ENCODE results near the gene GRK5. TPM values are rescaled to one million over a fixed set of nuclear protein-coding genes. Genes with fewer than 3 reads are reported as not detected.

Gene GRK5
- total and polyA plus RNA-seq, 12 donors = 9.3 to 96.4 (median 21.5) TPM

GRCh38 chr10:119337223-119337622, 129.9 kb downstream of the GRK5 start:
- Histone ChIP-seq H3K4me3 (no peak overlapping the region), H3K27ac (peak overlapping the region in 2 of 5 donors; percentile 45 to 90), H3K36me3 (replicated peaks in 1 of 2) (no peaks in the 10 kb centered on the region), H3K27me3 (no peaks in the 10 kb centered on the region), H3K4me1 (replicated peaks in 1 of 2) (peaks cover 0 to 36% of the 10 kb centered on the region in 2 donors), H3K9me3 (replicated peaks in 1 of 3) (no peaks in the 10 kb centered on the region)
- intact Hi-C loops (cut with DNase I) = no loop called here
- WGBS, 4 donors = 70 to 88% (median 71%) methylated on average over 4 of the region's 4 CpGs
- TF ChIP-seq, protein P1, sequence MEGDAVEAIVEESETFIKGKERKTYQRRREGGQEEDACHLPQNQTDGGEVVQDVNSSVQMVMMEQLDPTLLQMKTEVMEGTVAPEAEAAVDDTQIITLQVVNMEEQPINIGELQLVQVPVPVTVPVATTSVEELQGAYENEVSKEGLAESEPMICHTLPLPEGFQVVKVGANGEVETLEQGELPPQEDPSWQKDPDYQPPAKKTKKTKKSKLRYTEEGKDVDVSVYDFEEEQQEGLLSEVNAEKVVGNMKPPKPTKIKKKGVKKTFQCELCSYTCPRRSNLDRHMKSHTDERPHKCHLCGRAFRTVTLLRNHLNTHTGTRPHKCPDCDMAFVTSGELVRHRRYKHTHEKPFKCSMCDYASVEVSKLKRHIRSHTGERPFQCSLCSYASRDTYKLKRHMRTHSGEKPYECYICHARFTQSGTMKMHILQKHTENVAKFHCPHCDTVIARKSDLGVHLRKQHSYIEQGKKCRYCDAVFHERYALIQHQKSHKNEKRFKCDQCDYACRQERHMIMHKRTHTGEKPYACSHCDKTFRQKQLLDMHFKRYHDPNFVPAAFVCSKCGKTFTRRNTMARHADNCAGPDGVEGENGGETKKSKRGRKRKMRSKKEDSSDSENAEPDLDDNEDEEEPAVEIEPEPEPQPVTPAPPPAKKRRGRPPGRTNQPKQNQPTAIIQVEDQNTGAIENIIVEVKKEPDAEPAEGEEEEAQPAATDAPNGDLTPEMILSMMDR (IDR thresholded peaks at IDR 0.05) = no peak
- TF ChIP-seq POLR2A (IDR thresholded peaks at IDR 0.05) = no peak
- DNase-seq = no peak

- H3K27ac ChIP-seq = peak overlapping the region in 1 of 5 donors; percentile 20
- intact Hi-C loops (cut with DNase I) = no loop called here
- whole genome bisulfite sequencing, 4 donors = 80 to 93% (median 88%) methylated on average over 8 of the region's 8 CpGs
- no peaks in the 10 kb centered on the region for H3K36me3 ChIP-seq (replicated peaks in 1 of 2)
- TF ChIP-seq POLR2A (IDR thresholded peaks at IDR 0.05) = no peak
- TF ChIP-seq, protein P1 (IDR thresholded peaks at IDR 0.05) = no peak
- peaks cover 0 to 36% of the 10 kb centered on the region in 2 donors for H3K4me1 ChIP-seq (replicated peaks in 1 of 2)
- DNase-seq = no peak
- no peak overlapping the region for H3K4me3 ChIP-seq
- no peaks in the 10 kb centered on the region for H3K9me3 ChIP-seq (replicated peaks in 1 of 3)
- no peaks in the 10 kb centered on the region for H3K27me3 ChIP-seq
Measured at GRCh38 chr10:119337796-119338432, 130.5 kb downstream of the GRK5 start.

- no peak for DNase-seq
- WGBS, 4 donors = 93 to 97% (median 94%) methylated on average over 9 of the region's 9 CpGs
- no peak overlapping the region for H3K27ac ChIP-seq
- no peaks in the 10 kb centered on the region for H3K9me3 ChIP-seq (replicated peaks in 1 of 3)
- intact Hi-C loops (cut with DNase I) = no loop called here
- TF ChIP-seq, protein P1 (IDR thresholded peaks at IDR 0.05) = no peak
- TF ChIP-seq POLR2A (IDR thresholded peaks at IDR 0.05) = no peak
- H3K4me3 ChIP-seq = no peak overlapping the region
- H3K4me1 ChIP-seq (replicated peaks in 1 of 2) = peaks cover 0 to 36% of the 10 kb centered on the region in 2 donors
- H3K27me3 ChIP-seq = no peaks in the 10 kb centered on the region
- no peaks in the 10 kb centered on the region for H3K36me3 ChIP-seq (replicated peaks in 1 of 2)
Measured at GRCh38 chr10:119339109-119339508, 131.7 kb downstream of the GRK5 start.

GRCh38 chr10:119340893-119341458, 133.6 kb downstream of the GRK5 start:
- Histone ChIP-seq H3K36me3 (replicated peaks in 1 of 2) (no peaks in the 10 kb centered on the region), H3K9me3 (replicated peaks in 1 of 3) (no peaks in the 10 kb centered on the region), H3K27me3 (no peaks in the 10 kb centered on the region), H3K27ac (peak overlapping the region in 2 of 5 donors; percentile 62 to 68), H3K4me1 (replicated peaks in 1 of 2) (peaks cover 0 to 28% of the 10 kb centered on the region in 2 donors), H3K4me3 (no peak overlapping the region)
- intact Hi-C loops (cut with DNase I) = no loop called here
- TF ChIP-seq, protein P1 (IDR thresholded peaks at IDR 0.05) = no peak
- no peak for DNase-seq
- 83 to 96% (median 89%) methylated on average over 9 to 10 of the region's 10 CpGs for WGBS, 4 donors
